ENCODE measurements around the gene COL10A1. TPM values are rescaled to one million over a fixed set of nuclear protein-coding genes. Genes with fewer than 3 reads are reported as not detected.

The COL10A1 gene
- total and polyA plus RNA-seq, 8 donors = 0.07 to 15.4 (median 1.7) TPM; not detected in 4

DNA sequence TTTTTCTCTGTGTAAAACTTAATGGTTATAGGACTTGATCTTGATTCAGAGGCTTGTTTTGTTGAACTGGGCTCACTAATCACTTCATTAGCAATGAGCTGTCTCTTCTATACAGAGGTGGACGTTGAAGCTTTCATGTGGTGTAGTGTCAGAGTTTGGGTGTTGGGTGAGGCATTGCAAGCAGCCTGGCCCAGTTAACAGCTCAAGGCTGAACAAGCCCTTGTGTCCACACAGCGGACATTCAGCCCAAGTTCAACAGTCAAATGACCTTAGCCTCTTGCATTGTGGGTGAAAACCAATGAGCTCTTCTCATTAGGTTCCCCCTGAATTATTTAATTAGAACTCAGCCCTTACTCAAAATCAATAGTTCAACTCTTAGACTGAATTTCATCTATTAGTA, 12.5 kb downstream of the COL10A1 start:
- no peak overlapping the region for H3K4me3 ChIP-seq
- H3K36me3 ChIP-seq = peaks cover 0 to 18% (median 4%) of the 10 kb centered on the region in 3 donors
- H3K27ac ChIP-seq = no peak overlapping the region
- H3K9me3 ChIP-seq = no peaks in the 10 kb centered on the region
- ATAC-seq (no peak), DNase-seq (no peak), FAIRE-seq (no peak)
- 89 to 96% methylated on average over 2 of the region's 2 CpGs for WGBS, 2 donors
- no peaks in the 10 kb centered on the region for H3K27me3 ChIP-seq
- intact Hi-C loops (cut with DNase I) = no loop called here
- TF ChIP-seq, protein P1, sequence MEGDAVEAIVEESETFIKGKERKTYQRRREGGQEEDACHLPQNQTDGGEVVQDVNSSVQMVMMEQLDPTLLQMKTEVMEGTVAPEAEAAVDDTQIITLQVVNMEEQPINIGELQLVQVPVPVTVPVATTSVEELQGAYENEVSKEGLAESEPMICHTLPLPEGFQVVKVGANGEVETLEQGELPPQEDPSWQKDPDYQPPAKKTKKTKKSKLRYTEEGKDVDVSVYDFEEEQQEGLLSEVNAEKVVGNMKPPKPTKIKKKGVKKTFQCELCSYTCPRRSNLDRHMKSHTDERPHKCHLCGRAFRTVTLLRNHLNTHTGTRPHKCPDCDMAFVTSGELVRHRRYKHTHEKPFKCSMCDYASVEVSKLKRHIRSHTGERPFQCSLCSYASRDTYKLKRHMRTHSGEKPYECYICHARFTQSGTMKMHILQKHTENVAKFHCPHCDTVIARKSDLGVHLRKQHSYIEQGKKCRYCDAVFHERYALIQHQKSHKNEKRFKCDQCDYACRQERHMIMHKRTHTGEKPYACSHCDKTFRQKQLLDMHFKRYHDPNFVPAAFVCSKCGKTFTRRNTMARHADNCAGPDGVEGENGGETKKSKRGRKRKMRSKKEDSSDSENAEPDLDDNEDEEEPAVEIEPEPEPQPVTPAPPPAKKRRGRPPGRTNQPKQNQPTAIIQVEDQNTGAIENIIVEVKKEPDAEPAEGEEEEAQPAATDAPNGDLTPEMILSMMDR (IDR thresholded peaks at IDR 0.05) = no peak
- H3K4me1 ChIP-seq = peaks cover 0 to 4% (median 0%) of the 10 kb centered on the region in 3 donors

GRCh38 chr6:116111552-116112528, 14.1 kb downstream of the COL10A1 start:
- H3K9me3 ChIP-seq = no peaks in the 10 kb centered on the region
- intact Hi-C loops (cut with DNase I) = no loop called here
- 55 to 68% methylated on average over 5 of the region's 5 CpGs for WGBS, 2 donors
- DNase-seq (no peak), ATAC-seq (peak in 2 of 4 donors; percentile 59 to 62), FAIRE-seq (no peak)
- TF ChIP-seq, protein P1 (IDR thresholded peaks at IDR 0.05) = peak in 1 of 4 donors; percentile 25
- no peaks in the 10 kb centered on the region for H3K27me3 ChIP-seq
- H3K4me1 ChIP-seq = peaks cover 0 to 4% (median 0%) of the 10 kb centered on the region in 3 donors
- no peak overlapping the region for H3K27ac ChIP-seq
- H3K4me3 ChIP-seq = no peak overlapping the region
- peaks cover 0 to 18% (median 4%) of the 10 kb centered on the region in 3 donors for H3K36me3 ChIP-seq

DNA sequence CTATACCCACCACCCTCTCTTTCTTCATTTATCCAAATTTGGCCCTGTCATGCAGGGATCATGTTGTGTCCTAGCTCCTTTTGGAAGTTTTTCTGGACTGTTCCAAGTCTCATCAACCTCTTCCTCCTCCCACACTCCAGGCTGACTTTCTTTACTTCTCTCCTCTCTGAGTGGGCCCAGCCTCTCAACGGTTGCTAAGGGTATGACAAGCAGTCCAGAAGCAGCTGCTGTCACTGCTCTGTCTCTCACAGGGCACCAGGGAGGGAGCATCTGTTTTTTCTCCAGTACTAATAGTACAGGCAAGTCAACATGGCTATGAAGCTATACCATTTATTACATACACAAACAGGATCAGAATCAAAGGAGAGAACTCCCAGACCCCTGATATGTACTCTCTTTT, 17.1 kb downstream of the COL10A1 start:
- H3K36me3 ChIP-seq = peaks cover 0 to 18% (median 4%) of the 10 kb centered on the region in 3 donors
- intact Hi-C loops (cut with DNase I) = no loop called here
- FAIRE-seq (no peak), DNase-seq (no peak), ATAC-seq (peak in 1 of 4 donors; percentile 13)
- TF ChIP-seq, protein P1 (IDR thresholded peaks at IDR 0.05) = no peak
- 40 to 53% methylated on average over 1 of the region's 1 CpG for WGBS, 2 donors
- no peaks in the 10 kb centered on the region for H3K9me3 ChIP-seq
- H3K4me1 ChIP-seq = peaks cover 7 to 8% (median 8%) of the 10 kb centered on the region in 3 donors
- no peak overlapping the region for H3K4me3 ChIP-seq
- no peaks in the 10 kb centered on the region for H3K27me3 ChIP-seq
- no peak overlapping the region for H3K27ac ChIP-seq

GRCh38 chr6:116106146-116106545, 19.8 kb downstream of the COL10A1 start:
- H3K27me3 ChIP-seq = no peaks in the 10 kb centered on the region
- TF ChIP-seq, protein P1 (IDR thresholded peaks at IDR 0.05) = no peak
- ATAC-seq = no peak
- no peak overlapping the region for H3K4me3 ChIP-seq
- H3K4me1 ChIP-seq = peaks cover 3 to 19% (median 12%) of the 10 kb centered on the region in 3 donors
- H3K9me3 ChIP-seq = no peaks in the 10 kb centered on the region
- no peak for FAIRE-seq
- intact Hi-C loops (cut with DNase I) = no loop called here
- 48 to 53% methylated on average over 1 of the region's 1 CpG for WGBS, 2 donors
- no peak for DNase-seq
- H3K27ac ChIP-seq = no peak overlapping the region
- H3K36me3 ChIP-seq = peaks cover 0 to 15% (median 4%) of the 10 kb centered on the region in 3 donors
